Stimulated activated CD8-positive, alpha-beta memory T cell treated with anti-CD3 and anti-CD28 coated beads, Interleukin-12 subunit alpha, Interleukin-12 subunit beta, amount 100 ng/mL, for 24 hours (primary cell): ENCODE measurements around the gene DENND5B.
"Not testable (repeated sequence)": the region's sequence is repeated elsewhere in the genome, so short reads cannot be mapped to it uniquely, and the experiment has no call there.

ENCODE experiments used
- DNase-seq: peaks from one replicate; pipeline ENCODE4 v3.0.0-alpha.2; 2020; ENCODE audit errors: extremely low read depth

Gene DENND5B

GRCh38 chr12:31506515-31507306 lies 84.2 kb downstream of the DENND5B start:
- no peak for DNase-seq

GRCh38 chr12:31504625-31505222 lies 86.2 kb downstream of the DENND5B start:
- no peak for DNase-seq

DNA sequence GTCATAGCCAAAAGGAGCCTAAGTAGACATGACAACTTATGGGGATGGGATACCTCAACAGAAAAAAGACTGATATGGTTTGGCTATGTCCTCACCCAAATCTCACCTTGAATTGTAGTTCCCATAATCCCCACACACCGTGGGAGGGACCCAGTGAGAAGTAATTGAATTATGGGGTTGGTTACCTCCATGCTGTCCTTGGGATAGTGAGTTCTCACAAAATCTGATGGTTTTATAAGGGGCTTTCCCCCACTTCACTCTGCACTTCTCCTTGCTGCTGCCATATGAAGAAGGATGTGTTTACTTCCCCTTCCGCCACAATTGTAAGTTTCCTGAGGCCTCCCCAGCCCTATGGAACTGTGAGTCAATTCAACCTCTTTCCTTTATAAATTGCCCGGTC lies 89.9 kb downstream of the DENND5B start:
- not testable (repeated sequence) for DNase-seq

DNA sequence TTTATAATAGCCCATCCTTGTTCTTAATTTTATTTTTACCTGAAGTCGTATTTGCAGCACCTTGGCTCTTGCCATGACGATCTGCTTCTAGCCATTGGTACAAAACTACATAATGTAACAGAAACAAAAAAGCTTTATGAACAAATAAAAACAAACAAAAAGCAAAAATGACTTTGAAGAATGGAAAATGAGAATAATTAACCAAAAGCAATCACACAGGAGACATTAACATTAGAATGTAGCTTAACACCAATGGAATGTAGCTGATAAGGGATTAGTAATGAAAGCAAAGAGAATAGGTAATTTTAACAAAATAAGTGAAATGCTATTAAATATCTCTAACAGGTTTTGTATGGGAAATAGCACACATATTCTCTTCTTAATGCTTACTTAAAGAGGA lies 91.4 kb downstream of the DENND5B start:
- DNase-seq: no peak

GRCh38 chr12:31498424-31498823 lies 92.5 kb downstream of the DENND5B start:
- no peak for DNase-seq

DNA sequence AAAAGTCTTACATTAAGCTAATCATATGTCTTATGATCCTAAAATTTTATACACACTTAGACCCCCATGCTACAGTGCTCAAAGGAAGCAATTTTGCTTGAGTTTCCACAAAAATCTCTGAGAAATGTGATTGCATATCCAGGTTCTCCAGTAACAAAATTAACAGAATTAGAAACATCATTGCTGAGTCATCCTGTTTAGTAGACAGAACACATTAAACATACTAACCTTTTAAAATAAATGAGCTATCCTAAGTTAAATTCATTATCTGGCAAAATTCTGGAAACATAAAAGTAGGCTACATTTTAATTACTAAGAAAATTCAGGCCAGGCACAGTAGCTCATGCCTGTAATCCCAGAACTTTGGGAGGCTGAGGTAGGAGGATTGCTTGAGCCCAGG lies 94.7 kb downstream of the DENND5B start:
- DNase-seq: no peak

DNA sequence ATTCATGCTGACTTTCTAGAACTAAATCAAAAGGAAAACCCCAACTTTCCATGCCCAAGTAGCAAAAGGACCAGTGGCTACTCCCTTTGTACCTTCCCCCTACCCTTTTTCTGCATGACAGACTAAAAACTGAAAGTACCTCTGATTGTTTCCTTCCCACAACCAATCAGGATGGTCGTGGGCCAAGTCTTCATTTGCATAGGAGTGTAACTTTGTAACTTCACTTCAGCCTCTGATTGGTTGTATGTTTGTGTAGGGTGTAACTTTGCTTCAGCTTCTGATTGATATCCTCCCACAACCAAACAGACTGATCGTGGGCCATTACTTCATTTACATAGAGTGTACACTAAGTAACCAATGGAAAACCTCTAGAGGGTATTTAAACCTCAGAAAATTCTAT lies 96.5 kb downstream of the DENND5B start:
- DNase-seq: no peak

DNA sequence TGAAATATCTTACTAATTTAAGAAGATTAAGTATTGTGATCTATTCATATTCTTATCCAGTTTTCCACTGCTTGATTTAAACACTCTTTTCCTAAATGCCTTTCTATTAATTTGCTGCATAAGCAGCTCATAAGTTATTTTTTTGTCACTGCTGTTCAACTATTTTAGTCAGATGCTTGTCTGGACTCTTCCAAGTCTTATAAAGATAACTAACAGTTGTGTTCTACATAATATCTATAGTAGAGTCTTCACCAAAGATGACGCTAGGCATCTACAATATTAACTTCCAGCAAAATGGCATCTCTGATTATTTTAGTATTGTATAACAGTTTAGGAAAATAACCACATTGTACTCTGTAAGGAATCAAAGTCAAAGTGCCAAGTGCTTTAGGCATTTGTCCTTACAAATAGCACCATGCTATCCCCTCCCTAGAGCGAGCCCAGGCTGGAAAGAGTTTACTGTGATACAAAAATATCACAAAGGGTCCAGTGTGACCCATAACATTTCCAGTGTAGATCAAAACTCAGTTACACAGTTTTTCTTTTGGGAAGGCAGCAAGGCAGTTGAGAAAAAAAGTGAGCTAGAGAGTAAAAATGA lies 98.2 kb downstream of the DENND5B start:
- no peak for DNase-seq

- DNase-seq: no peak
Measured at GRCh38 chr12:31491841-31492598, 98.9 kb downstream of the DENND5B start.

- no peak for DNase-seq
Measured at GRCh38 chr12:31491241-31491794, 99.6 kb downstream of the DENND5B start.

- no peak for DNase-seq
Measured at GRCh38 chr12:31488737-31489338, 102.1 kb downstream of the DENND5B start.

GRCh38 chr12:31485571-31485970 lies 105.4 kb downstream of the DENND5B start:
- DNase-seq: no peak

- no peak for DNase-seq
Measured at GRCh38 chr12:31482816-31483215, 108.1 kb downstream of the DENND5B start.

DNA sequence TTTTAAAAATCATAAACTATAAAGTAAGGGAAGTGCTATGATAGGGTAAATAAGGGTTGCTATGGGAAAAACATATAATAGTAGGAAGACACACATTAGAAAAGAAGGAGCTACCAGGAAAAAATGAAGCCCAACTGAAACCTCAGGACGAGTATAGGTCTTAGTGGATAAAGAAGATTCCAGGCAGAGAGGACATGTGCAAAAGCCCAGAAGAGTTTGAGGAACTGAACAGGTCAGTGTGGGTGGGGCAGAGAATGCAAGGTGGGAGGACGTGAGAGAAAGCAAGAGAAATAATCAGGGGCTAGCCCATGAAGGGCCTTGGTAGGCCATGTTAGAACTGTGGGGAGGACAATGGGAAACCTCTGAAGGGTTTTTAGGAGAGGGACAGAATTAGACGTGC lies 109.5 kb downstream of the DENND5B start:
- DNase-seq: no peak

GRCh38 chr12:31479516-31480210 lies 111.3 kb downstream of the DENND5B start:
- DNase-seq: no peak

- DNase-seq: no peak
Measured at GRCh38 chr12:31478898-31479297, 112.0 kb downstream of the DENND5B start.

- no peak for DNase-seq
Measured at GRCh38 chr12:31478425-31478824, 112.5 kb downstream of the DENND5B start.

GRCh38 chr12:31477687-31478086 lies 113.2 kb downstream of the DENND5B start:
- no peak for DNase-seq

DNA sequence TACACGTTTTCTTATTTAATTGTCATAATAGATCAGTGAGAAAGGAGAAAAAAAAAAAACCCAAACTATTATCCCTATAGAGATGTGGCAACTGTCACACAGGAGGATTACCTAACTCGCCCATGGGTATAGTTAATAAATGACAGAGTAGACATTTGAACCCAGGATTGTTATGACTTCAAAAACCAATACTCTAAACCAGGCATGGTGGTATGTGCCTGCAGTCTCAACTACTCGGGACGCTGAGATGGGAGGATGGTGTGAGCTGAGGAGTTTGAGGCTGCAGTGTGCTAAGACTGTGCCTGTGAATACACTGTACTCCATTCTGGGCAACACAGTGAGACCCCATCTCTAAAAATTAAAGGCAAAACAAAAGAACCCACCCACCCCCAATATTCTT lies 114.5 kb downstream of the DENND5B start:
- no peak for DNase-seq

GRCh38 chr12:31475610-31476009 lies 115.3 kb downstream of the DENND5B start:
- not testable (repeated sequence) for DNase-seq

GRCh38 chr12:31474751-31475150 lies 116.2 kb downstream of the DENND5B start:
- no peak for DNase-seq
